HEK293T (cell line): ENCODE data around the gene HOXA9.
A peak's percentile ranks its signal among the peaks of the same experiment; 100 is the strongest.

Experiments
- CTCF ChIA-PET: fragments of 350-600 bp; formaldehyde crosslinking; extraction: SDS; loops from one replicate; lab custom pipeline; 2021; ENCODE audit warnings: antibody characterized with exemption, inconsistent platforms; lab: Yijun Ruan, JAX
- POLR2A ChIA-PET: fragments of 350-600 bp; formaldehyde crosslinking; extraction: SDS; loops from one replicate; lab custom pipeline; 2020; ENCODE audit warnings: antibody characterized with exemption, inconsistent platforms; lab: Yijun Ruan, JAX
- DNase-seq: peaks from one replicate; pipeline ENCODE4 v3.0.0; 2012; ENCODE audit warnings: mixed read lengths; ENCODE audit errors: extremely low spot score
- ARNT ChIP-seq: fragments of 450-650 bp; IDR thresholded peaks from 2 replicates; pipeline ENCODE4 v1.6.1; 2017; ENCODE audit warnings: mild to moderate bottlenecking
- BHLHE40 ChIP-seq: fragments of 450-650 bp; IDR thresholded peaks from 2 replicates; pipeline ENCODE4 v1.6.1; 2016; ENCODE audit warnings: mild to moderate bottlenecking, moderate library complexity, borderline replicate concordance
- CTBP1 ChIP-seq: fragments of 450-650 bp; IDR thresholded peaks from 2 replicates; pipeline ENCODE4 v1.6.1; 2016; ENCODE audit warnings: borderline replicate concordance
- ELF4 ChIP-seq: fragments of 450-650 bp; IDR thresholded peaks from 2 replicates; pipeline ENCODE4 v1.6.1; 2017; ENCODE audit warnings: antibody characterized with exemption
- FOXA1 ChIP-seq: fragments of 450-650 bp; IDR thresholded peaks from 2 replicates; pipeline ENCODE4 v1.6.1; 2016; ENCODE audit warnings: mild to moderate bottlenecking
- FOXK2 ChIP-seq: fragments of 450-650 bp; IDR thresholded peaks from 2 replicates; pipeline ENCODE4 v1.6.1; 2016; ENCODE audit warnings: mild to moderate bottlenecking
- FOXM1 ChIP-seq: fragments of 450-650 bp; IDR thresholded peaks from 2 replicates; pipeline ENCODE4 v1.6.1; 2017; ENCODE audit warnings: mild to moderate bottlenecking, borderline replicate concordance
- HDGF ChIP-seq: fragments of 450-650 bp; IDR thresholded peaks from 2 replicates; pipeline ENCODE4 v1.6.1; 2017; ENCODE audit warnings: antibody characterized with exemption, borderline replicate concordance
- L3MBTL2 ChIP-seq: fragments of 450-650 bp; conservative IDR thresholded peaks from 2 replicates; pipeline ENCODE4 v1.6.1; 2016; ENCODE audit warnings: mild to moderate bottlenecking
- LEF1 ChIP-seq: fragments of 450-650 bp; IDR thresholded peaks from 2 replicates; pipeline ENCODE4 v1.6.1; 2017; ENCODE audit warnings: mild to moderate bottlenecking, borderline replicate concordance
- NFRKB ChIP-seq: fragments of 450-650 bp; IDR thresholded peaks from 2 replicates; pipeline ENCODE4 v1.6.1; 2016; ENCODE audit warnings: mild to moderate bottlenecking, moderate library complexity
- SP1 ChIP-seq: fragments of 450-650 bp; IDR thresholded peaks from 2 replicates; pipeline ENCODE4 v1.6.1; 2017
- SUZ12 ChIP-seq: fragments of 450-650 bp; IDR thresholded peaks from 2 replicates; pipeline ENCODE4 v1.6.1; 2016; ENCODE audit warnings: mild to moderate bottlenecking
- TARDBP ChIP-seq: fragments of 450-650 bp; IDR thresholded peaks from 2 replicates; pipeline ENCODE4 v1.6.1; 2016
- ZNF384 ChIP-seq: fragments of 450-650 bp; IDR thresholded peaks from 2 replicates; pipeline ENCODE4 v1.6.1; 2016
- TF ChIP-seq, protein P1 (sequence below): fragments of 450-650 bp; IDR thresholded peaks from 2 replicates; pipeline ENCODE4 v1.6.1; 2016

The HOXA9 gene

DNA sequence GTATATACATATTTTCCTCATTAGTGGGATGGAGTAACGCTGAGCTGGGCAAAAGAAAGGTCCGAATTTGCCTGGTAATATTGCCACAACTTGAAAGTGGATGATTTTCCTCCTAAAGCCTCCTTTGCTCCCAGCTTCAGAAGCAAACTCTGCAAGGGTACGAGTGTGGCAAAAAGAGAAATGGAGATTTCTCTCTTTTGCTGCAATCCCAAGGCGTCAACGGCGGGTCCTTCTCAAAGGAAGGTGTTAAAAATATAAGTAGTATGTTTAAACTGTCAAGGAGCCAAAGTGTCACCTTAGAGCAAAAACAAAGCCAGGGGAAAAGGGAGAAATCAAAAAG is 50.5 kb downstream of the HOXA9 start:
- DNase-seq: no peak
- TF ChIP-seq BHLHE40: no peak
- TF ChIP-seq NFRKB: no peak
- TF ChIP-seq L3MBTL2: no peak
- TF ChIP-seq SUZ12: no peak
- TF ChIP-seq, protein P1, sequence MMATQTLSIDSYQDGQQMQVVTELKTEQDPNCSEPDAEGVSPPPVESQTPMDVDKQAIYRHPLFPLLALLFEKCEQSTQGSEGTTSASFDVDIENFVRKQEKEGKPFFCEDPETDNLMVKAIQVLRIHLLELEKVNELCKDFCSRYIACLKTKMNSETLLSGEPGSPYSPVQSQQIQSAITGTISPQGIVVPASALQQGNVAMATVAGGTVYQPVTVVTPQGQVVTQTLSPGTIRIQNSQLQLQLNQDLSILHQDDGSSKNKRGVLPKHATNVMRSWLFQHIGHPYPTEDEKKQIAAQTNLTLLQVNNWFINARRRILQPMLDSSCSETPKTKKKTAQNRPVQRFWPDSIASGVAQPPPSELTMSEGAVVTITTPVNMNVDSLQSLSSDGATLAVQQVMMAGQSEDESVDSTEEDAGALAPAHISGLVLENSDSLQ: no peak
- no peak for TF ChIP-seq ELF4
- TF ChIP-seq CTBP1: no peak
- no peak for TF ChIP-seq FOXK2
- TF ChIP-seq FOXM1: no peak
- TF ChIP-seq TARDBP: no peak
- no peak for TF ChIP-seq HDGF
- TF ChIP-seq LEF1: no peak
- TF ChIP-seq ZNF384: no peak
- TF ChIP-seq ARNT: no peak
- no peak for TF ChIP-seq SP1
- TF ChIP-seq FOXA1: no peak
- ChIA-PET POLR2A (interaction anchor here (0.7 to 8.7 kb wide), 22 partner anchors 10 to 716 kb away, joined by 3 to 103 read pairs (median 4); partner anchors contain the start of genes HOXA1, HOXA10, HOXA11 and HOXA3), CTCF (interaction anchor here (0.6 to 1.4 kb wide), 2 partner anchors 261 to 915 kb away, joined by 3 to 6 read pairs; no protein-coding TSS in a partner anchor)

DNA sequence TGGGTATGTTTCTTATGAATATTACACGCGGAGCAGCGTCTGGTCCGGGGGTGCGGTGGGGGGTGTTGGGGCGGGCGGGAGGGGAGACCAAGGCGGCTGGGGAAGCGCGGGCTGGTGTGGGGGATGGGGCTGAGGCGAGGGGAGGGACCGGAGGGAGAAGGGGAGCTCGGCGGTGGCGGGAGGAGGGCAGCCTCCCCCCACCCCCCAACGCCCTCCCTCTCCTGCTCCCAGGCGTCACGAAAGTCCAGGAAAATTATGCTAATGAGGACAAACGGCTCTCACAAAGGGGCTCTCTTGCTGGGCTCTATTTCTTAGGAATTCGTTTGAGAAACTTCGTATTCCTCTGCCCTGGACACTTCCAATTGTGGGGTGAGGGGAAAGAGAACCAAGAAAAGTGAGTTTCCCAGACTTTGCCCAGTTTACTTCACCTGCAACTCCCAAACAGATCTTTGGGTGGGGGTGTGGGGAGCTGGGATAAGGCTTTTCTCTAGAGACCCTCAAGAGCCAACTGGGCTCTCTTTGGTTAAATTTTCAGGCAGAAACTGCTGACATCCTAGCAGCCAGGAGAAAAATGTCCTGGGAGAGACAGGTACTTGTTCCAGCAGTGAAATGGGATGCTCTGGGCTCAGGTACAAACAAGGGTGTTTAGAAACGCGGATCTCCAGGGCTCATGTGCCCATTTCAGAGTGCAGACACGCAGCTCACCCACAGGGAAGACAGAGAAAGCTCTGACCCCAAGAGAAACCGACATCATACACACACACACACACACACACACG is 51.2 kb downstream of the HOXA9 start:
- ChIA-PET CTCF (interaction anchor here (0.6 to 1.4 kb wide), 2 partner anchors 260 to 914 kb away, joined by 3 to 6 read pairs; no protein-coding TSS in a partner anchor), POLR2A (interaction anchor here (0.6 to 8.7 kb wide), 21 partner anchors 11 to 716 kb away, joined by 3 to 103 read pairs (median 4); partner anchors contain the start of genes HOXA1, HOXA3, HOXA4 and HOXA5)
- no peak for TF ChIP-seq ZNF384
- TF ChIP-seq L3MBTL2: no peak
- no peak for TF ChIP-seq HDGF
- DNase-seq: peak; percentile 58

DNA sequence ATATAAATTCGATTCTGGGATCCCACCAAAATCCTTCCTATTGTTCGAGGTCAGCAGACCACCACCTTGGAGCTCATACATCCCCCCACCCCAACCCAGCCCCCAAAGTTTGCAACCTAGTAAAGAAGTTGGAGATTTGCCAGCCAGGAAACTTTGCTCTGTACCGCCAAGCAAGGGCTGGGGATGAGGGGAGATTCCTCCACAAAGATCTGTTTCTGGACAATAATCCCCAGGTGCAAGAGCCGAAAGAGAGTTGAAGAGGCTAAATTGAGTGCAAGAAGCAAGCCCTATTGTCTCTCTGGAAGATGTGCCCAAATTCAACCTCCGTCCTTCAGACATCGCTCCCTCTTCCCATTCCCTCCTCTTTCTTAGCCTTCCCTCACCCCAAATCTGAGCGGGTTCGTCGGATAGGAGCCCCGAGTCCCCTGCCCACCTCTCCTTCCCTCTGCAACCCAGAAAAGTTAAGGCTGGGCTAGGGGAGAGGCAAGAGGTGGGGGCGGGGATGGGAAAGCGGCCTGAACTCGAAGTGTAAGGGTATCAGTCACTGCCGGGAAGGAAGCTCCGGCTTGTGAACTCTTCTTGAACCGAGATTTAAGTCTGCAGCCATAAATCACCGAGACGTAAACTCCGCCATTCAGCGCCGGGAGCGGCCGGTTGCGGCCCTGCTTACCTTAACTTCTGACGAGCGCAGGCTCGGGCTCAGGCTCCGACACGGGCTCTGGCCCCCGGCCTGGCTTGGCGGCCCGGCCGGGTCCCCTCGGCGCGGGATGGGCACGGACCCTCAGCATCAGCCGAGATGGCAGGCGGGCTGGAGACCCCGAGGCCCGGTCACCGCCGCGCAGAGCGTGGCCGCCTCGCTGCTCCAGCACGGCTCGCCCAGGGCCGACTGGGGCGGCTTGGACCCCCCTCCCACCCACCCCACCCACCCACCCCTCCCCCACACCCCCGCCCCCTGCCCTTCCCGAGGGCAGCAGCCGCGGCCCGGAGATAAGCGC is 52.1 kb downstream of the HOXA9 start:
- TF ChIP-seq CTBP1 (peak; percentile 79; the same call in 1 of the 2 replicates), LEF1 (0 out of 2 replicates have a peak, but pooled peaks have one; percentile 65), TARDBP (no peak)
- TF ChIP-seq, protein P1: peak; percentile 96
- ChIA-PET POLR2A (interaction anchor here (0.6 to 8.7 kb wide), 10 partner anchors 13 to 256 kb away, joined by 3 to 103 read pairs (median 4); partner anchors contain the start of genes HOXA1, HOXA4, HOXA5 and HOXA7), CTCF (no interaction called here)
- peak; percentile 59 for DNase-seq
